ENCODE data around the gene FBXW11.

DNA sequence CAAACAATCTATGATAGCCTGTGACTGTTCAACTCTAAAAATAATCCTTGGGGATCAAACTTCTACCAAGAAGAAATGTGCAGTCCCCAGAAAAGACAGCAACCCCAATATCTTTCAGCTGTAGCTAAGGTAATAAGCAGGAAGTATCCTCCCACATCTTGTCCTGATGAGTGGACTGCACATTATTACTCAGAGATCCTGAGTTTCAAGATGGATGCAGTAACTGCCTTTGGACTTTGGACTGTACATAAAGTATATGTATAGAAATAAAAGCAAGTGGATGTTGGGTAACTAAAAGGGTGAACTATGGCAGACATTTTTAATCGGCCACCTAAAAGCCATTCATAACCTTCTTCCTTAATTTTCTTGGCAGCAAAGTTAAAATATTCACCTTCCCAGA lies 175.8 kb downstream of the FBXW11 start:
- TF ChIP-seq, protein P1, sequence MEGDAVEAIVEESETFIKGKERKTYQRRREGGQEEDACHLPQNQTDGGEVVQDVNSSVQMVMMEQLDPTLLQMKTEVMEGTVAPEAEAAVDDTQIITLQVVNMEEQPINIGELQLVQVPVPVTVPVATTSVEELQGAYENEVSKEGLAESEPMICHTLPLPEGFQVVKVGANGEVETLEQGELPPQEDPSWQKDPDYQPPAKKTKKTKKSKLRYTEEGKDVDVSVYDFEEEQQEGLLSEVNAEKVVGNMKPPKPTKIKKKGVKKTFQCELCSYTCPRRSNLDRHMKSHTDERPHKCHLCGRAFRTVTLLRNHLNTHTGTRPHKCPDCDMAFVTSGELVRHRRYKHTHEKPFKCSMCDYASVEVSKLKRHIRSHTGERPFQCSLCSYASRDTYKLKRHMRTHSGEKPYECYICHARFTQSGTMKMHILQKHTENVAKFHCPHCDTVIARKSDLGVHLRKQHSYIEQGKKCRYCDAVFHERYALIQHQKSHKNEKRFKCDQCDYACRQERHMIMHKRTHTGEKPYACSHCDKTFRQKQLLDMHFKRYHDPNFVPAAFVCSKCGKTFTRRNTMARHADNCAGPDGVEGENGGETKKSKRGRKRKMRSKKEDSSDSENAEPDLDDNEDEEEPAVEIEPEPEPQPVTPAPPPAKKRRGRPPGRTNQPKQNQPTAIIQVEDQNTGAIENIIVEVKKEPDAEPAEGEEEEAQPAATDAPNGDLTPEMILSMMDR (IDR thresholded peaks at IDR 0.05), result no peak
- no peak for TF ChIP-seq POLR2A (IDR thresholded peaks at IDR 0.05)
